Kidney epithelial cell (primary cell): ENCODE data around the gene TMSB4Y. TPM values are rescaled to one million over a fixed set of nuclear protein-coding genes. Genes with fewer than 3 reads are reported as not detected.

Experiments
- total RNA-seq: library from RNA; depleted of rRNA; stranded (reverse); fragments of >200 nt; gene quantifications from 2 replicates; pipeline ENCODE4 v1.2.3, GENCODE V29; 2015

Gene TMSB4Y
- total RNA-seq, 1 donor from 2014 or later = 1.8 TPM

Other genes with a start within 250 kb of the TMSB4Y start
- 9.8 and 11.8 TPM in 2 replicates for gene UTY, start 223.9 kb upstream of the TMSB4Y start, total RNA-seq